ENCODE results near the gene MXRA8. TPM values are rescaled to one million over a fixed set of nuclear protein-coding genes. Genes with fewer than 3 reads are reported as not detected.

MXRA8 gene
- total and polyA plus RNA-seq, 7 donors = 7.2 to 24.3 (median 10.1) TPM

DNA sequence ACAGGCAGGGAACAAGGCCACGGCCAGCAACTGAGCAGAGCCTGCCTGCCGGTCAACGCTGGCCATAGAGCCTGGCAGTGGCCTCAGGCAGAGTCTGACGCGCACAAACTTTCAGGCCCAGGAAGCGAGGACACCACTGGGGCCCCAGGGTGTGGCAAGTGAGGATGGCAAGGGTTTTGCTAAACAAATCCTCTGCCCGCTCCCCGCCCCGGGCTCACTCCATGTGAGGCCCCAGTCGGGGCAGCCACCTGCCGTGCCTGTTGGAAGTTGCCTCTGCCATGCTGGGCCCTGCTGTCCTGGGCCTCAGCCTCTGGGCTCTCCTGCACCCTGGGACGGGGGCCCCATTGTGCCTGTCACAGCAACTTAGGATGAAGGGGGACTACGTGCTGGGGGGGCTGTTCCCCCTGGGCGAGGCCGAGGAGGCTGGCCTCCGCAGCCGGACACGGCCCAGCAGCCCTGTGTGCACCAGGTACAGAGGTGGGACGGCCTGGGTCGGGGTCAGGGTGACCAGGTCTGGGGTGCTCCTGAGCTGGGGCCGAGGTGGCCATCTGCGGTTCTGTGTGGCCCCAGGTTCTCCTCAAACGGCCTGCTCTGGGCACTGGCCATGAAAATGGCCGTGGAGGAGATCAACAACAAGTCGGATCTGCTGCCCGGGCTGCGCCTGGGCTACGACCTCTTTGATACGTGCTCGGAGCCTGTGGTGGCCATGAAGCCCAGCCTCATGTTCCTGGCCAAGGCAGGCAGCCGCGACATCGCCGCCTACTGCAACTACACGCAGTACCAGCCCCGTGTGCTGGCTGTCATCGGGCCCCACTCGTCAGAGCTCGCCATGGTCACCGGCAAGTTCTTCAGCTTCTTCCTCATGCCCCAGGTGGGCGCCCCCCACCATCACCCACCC lies 27.0 kb downstream of the MXRA8 start, which contains the start of gene TAS1R3:
Gene TAS1R3, plus strand, starts transcription at position 213 of the 898 bp plus-strand sequence. Its CDS starts 66 bp downstream, at position 279.
- Histone ChIP-seq H3K27ac (no peak within 1 kb of the TSS), H3K4me1 (peaks cover 36% of the 10 kb centered on the region), H3K27me3 (ENCODE audit: insufficient read depth in 3 of 3, low read length in 2 of 3) (no peaks in the 10 kb centered on the region), H3K36me3 (ENCODE audit: insufficient read depth in 1 of 2, low read depth in 1 of 2) (peaks cover 0 to 40% of the 10 kb centered on the region in 2 donors), H3K4me3 (no peak within 1 kb of the TSS), H3K9me3 (no peaks in the 10 kb centered on the region)
- DNase-seq = no peak
- intact Hi-C loops (cut with DNase I) = no loop called here
- 37 to 55% (median 39%) methylated on average over 35 to 41 of the region's 41 CpGs for WGBS, 3 donors
- peak; percentile 11 to 40 (median 24) for ATAC-seq
- TF ChIP-seq, protein P1, sequence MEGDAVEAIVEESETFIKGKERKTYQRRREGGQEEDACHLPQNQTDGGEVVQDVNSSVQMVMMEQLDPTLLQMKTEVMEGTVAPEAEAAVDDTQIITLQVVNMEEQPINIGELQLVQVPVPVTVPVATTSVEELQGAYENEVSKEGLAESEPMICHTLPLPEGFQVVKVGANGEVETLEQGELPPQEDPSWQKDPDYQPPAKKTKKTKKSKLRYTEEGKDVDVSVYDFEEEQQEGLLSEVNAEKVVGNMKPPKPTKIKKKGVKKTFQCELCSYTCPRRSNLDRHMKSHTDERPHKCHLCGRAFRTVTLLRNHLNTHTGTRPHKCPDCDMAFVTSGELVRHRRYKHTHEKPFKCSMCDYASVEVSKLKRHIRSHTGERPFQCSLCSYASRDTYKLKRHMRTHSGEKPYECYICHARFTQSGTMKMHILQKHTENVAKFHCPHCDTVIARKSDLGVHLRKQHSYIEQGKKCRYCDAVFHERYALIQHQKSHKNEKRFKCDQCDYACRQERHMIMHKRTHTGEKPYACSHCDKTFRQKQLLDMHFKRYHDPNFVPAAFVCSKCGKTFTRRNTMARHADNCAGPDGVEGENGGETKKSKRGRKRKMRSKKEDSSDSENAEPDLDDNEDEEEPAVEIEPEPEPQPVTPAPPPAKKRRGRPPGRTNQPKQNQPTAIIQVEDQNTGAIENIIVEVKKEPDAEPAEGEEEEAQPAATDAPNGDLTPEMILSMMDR (IDR thresholded peaks at IDR 0.05) = no peak

DNA sequence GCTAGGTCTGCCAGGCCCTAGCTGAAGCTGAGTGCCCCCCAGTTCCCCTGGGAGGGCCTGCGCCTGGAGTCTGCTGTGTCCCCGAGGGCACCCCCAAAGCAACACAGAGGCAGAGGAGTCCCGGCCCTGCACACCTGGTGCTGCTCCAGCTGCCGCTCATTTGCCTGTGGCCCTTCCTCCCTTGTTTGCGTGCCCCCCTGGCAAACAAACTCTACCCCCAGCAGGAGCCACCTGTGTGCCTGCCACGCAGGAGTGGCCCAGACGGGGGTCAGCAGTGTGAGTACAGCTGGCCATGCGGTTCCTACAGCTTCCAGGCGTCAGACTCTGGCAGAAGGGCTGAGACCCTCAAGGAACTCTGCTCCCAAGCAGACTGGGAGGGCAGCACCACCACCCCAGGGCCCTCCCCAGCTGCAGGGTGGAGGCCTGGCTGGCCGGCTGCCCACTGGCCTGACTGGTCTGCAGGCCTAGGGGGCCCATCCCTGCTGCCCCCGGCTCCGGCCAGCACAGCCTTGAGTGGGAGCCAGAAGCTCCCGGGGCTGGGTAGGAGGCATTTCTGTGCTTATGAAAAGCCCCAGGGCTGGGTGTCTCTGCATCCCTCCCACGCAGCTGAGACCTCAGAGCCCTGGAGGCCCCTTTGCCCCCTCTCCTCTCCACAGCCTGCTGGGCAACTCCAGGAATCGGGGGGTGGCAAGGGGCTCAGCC lies 27.8 kb downstream of the MXRA8 start:
- Histone ChIP-seq H3K4me1 (peaks cover 44% of the 10 kb centered on the region), H3K9me3 (no peaks in the 10 kb centered on the region), H3K36me3 (ENCODE audit: insufficient read depth in 1 of 2, low read depth in 1 of 2) (peaks cover 0 to 32% of the 10 kb centered on the region in 2 donors), H3K4me3 (no peak overlapping the region), H3K27ac (no peak overlapping the region), H3K27me3 (ENCODE audit: insufficient read depth in 3 of 3, low read length in 2 of 3) (no peaks in the 10 kb centered on the region)
- no peak for DNase-seq
- TF ChIP-seq, protein P1 (IDR thresholded peaks at IDR 0.05) = no peak
- peak in 2 of 4 donors; percentile 1 to 4 for ATAC-seq
- WGBS, 3 donors = 23 to 38% (median 25%) methylated on average over 12 to 15 of the region's 15 CpGs
- intact Hi-C loops (cut with DNase I) = no loop called here

DNA sequence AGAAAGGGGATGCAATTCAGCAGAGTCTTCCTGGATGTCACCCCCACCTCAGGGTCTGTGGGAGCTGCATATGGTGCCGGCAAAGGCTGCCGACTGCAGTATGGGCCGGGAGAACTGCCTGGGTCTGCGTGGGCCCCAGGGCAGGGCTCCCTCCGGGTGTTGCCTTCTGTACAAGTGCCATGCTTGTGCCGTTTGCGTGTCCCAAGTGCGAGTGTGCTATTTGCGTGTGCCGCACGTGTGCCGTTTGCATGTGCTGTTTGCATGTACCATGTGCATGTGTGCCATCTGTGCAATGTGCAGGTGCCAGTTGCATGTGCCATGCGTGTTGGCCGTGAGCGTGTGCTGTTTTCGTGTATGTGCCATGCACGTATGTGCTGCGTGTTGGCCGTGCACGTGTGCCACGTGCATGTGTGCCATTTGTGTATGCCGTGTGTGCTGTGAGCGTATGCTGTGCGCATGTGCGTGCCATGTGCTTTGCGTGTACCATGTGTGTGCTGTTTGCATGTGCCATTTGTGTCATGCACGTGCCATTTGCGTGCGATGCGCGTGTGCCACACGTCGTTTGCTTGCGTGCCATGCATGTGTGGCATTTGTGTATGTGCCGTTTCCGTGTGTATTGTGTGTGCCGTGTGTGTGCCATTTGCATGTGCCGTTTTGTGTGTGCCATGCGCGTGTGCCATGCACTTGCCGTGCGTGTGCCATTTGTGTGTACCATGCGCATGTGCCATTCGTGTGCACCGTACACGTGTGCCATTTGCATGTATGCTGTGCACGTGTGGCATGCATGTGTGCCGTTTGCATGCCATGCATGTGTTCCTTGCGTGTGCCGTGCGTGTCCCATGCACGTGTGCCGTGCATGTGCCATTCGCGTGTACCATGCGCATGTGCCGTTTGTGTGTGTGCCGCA lies 28.8 kb downstream of the MXRA8 start:
- no peak overlapping the region for H3K27ac ChIP-seq
- 71 to 86% (median 79%) methylated on average over 58 of the region's 58 CpGs for WGBS, 3 donors
- intact Hi-C loops (cut with DNase I) = loop anchor here in 1 of 2 donors (2.0 kb wide), 1 partner anchor 13 kb away; no protein-coding TSS in a partner anchor
- no peaks in the 10 kb centered on the region for H3K9me3 ChIP-seq
- DNase-seq = no peak
- peaks cover 0 to 25% of the 10 kb centered on the region in 2 donors for H3K36me3 ChIP-seq (ENCODE audit: insufficient read depth in 1 of 2, low read depth in 1 of 2)
- TF ChIP-seq, protein P1 (IDR thresholded peaks at IDR 0.05) = no peak
- H3K27me3 ChIP-seq (ENCODE audit: insufficient read depth in 3 of 3, low read length in 2 of 3) = no peaks in the 10 kb centered on the region
- H3K4me1 ChIP-seq = peaks cover 47% of the 10 kb centered on the region
- no peak for ATAC-seq
- no peak overlapping the region for H3K4me3 ChIP-seq

DNA sequence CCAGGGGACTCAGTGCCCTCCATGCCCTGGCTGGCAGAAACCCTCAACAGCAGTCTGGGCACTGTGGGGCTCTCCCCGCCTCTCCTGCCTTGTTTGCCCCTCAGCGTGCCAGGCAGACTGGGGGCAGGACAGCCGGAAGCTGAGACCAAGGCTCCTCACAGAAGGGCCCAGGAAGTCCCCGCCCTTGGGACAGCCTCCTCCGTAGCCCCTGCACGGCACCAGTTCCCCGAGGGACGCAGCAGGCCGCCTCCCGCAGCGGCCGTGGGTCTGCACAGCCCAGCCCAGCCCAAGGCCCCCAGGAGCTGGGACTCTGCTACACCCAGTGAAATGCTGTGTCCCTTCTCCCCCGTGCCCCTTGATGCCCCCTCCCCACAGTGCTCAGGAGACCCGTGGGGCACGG lies 30.1 kb downstream of the MXRA8 start:
- intact Hi-C loops (cut with DNase I) = loop anchor here in 1 of 2 donors (2.0 kb wide), 1 partner anchor 15 kb away; no protein-coding TSS in a partner anchor
- no peak for ATAC-seq
- TF ChIP-seq, protein P1 (IDR thresholded peaks at IDR 0.05) = no peak
- Histone ChIP-seq H3K27me3 (ENCODE audit: insufficient read depth in 3 of 3, low read length in 2 of 3) (no peaks in the 10 kb centered on the region), H3K4me1 (peaks cover 42% of the 10 kb centered on the region), H3K36me3 (ENCODE audit: insufficient read depth in 1 of 2, low read depth in 1 of 2) (peaks cover 0 to 25% of the 10 kb centered on the region in 2 donors), H3K4me3 (no peak overlapping the region), H3K27ac (no peak overlapping the region), H3K9me3 (no peaks in the 10 kb centered on the region)
- 65 to 78% (median 76%) methylated on average over 11 to 15 of the region's 15 CpGs for WGBS, 3 donors
- DNase-seq = no peak

Data from psoas muscle (tissue), 8 donors.